Tibial nerve (tissue), 4 donors: ENCODE measurements around the gene GLS. TPM values are rescaled to one million over a fixed set of nuclear protein-coding genes. Genes with fewer than 3 reads are reported as not detected.

Experiments used
- DNase-seq, 2 donors: peaks; one replicate each; pipeline ENCODE4 v3.0.0-alpha.2; 2019; ENCODE audit warnings: low spot score in 2 of 2
- H3K27ac ChIP-seq, 4 donors: fragments of 200-600 bp; sonication (generic) in 3 of 4; one replicate each; pipeline ENCODE4 v1.5.1; 2017 to 2019; ENCODE audit warnings: mild to moderate bottlenecking in 1 of 4
- H3K27me3 ChIP-seq, 2 donors: fragments of 200-600 bp; sonication (generic) in 1 of 2; one replicate each; pipeline versions ENCODE4 v1.5.1 to v1.6.0; 2017 to 2019
- H3K36me3 ChIP-seq, 3 donors: fragments of 200-600 bp; sonication (generic); one replicate each; pipeline ENCODE4 v1.5.1; 2018 to 2019
- H3K4me1 ChIP-seq, 4 donors: fragments of 200-600 bp; sonication (generic) in 3 of 4; one replicate each; pipeline ENCODE4 v1.5.1; 2017 to 2019
- H3K4me3 ChIP-seq, 4 donors: fragments of 200-600 bp; sonication (generic) in 3 of 4; one replicate each; pipeline ENCODE4 v1.5.1; 2017 to 2019; ENCODE audit warnings: mild to moderate bottlenecking in 1 of 4, moderate library complexity in 1 of 4
- H3K9me3 ChIP-seq, 4 donors: fragments of 200-600 bp; sonication (generic) in 3 of 4; one replicate each; pipeline ENCODE4 v1.5.1; 2017 to 2019
- CTCF ChIP-seq, 5 experiments: fragments of 200-600 bp in 3 of 5; fragments of 450-650 bp in 2 of 5; sonication (generic) in 3 of 5; IDR thresholded peaks; one replicate each; pipeline ENCODE4 v1.5.1; 2016 to 2019; ENCODE audit warnings: antibody characterized with exemption in 5 of 5, mild to moderate bottlenecking in 3 of 5, moderate library complexity in 2 of 5
- EP300 ChIP-seq, 2 donors: sonication (generic); formaldehyde crosslinking; IDR thresholded peaks; one replicate each; pipeline ENCODE4 v1.6.1; 2017; ENCODE audit warnings: antibody characterized with exemption in 2 of 2, mild to moderate bottlenecking in 1 of 2
- POLR2A ChIP-seq, 2 donors: fragments of 450-650 bp; IDR thresholded peaks; one replicate each; pipeline ENCODE4 v1.6.1; 2017; ENCODE audit warnings: antibody characterized with exemption in 2 of 2, mild to moderate bottlenecking in 2 of 2, moderate library complexity in 2 of 2
- WGBS, 2 donors: methylation state at CpG; one replicate each; pipeline ENCODE4 v1.1.5; 2018; 5-methylcytosine and 5-hydroxymethylcytosine counted together
- total RNA-seq, 4 donors: library from RNA; depleted of rRNA; stranded (reverse); fragments of >200 nt; gene quantifications; one replicate each; pipeline ENCODE4 v1.1.0, GENCODE V29; 2016

The GLS gene
- total RNA-seq, 4 donors from 2014 or later = 106 to 164 (median 145) TPM

- Histone ChIP-seq H3K27ac (no peak overlapping the region), H3K36me3 (peaks cover 0 to 100% (median 26%) of the 10 kb centered on the region in 3 donors), H3K27me3 (no peaks in the 10 kb centered on the region), H3K4me3 (no peak overlapping the region), H3K9me3 (no peaks in the 10 kb centered on the region), H3K4me1 (peaks cover 0 to 20% (median 0%) of the 10 kb centered on the region in 4 donors)
- DNase-seq = no peak
- 94 to 95% methylated on average over 2 of the region's 2 CpGs for WGBS, 2 donors
- TF ChIP-seq EP300 (IDR thresholded peaks at IDR 0.05) (no peak), POLR2A (IDR thresholded peaks at IDR 0.05) (no peak), CTCF (IDR thresholded peaks at IDR 0.05) (no peak)
Measured at GRCh38 chr2:190976521-190976920, 95.9 kb downstream of the GLS start.

- peaks cover 0 to 20% (median 0%) of the 10 kb centered on the region in 4 donors for H3K4me1 ChIP-seq
- H3K4me3 ChIP-seq = no peak overlapping the region
- DNase-seq = no peak
- peaks cover 0 to 100% (median 25%) of the 10 kb centered on the region in 3 donors for H3K36me3 ChIP-seq
- no peaks in the 10 kb centered on the region for H3K9me3 ChIP-seq
- no peaks in the 10 kb centered on the region for H3K27me3 ChIP-seq
- 93 to 94% methylated on average over 5 of the region's 5 CpGs for WGBS, 2 donors
- TF ChIP-seq EP300 (IDR thresholded peaks at IDR 0.05) (no peak), POLR2A (IDR thresholded peaks at IDR 0.05) (no peak), CTCF (IDR thresholded peaks at IDR 0.05) (no peak)
- H3K27ac ChIP-seq = no peak overlapping the region
Measured at GRCh38 chr2:190977505-190977904, 96.9 kb downstream of the GLS start.

GRCh38 chr2:190978389-190979053 lies 97.9 kb downstream of the GLS start:
- no peaks in the 10 kb centered on the region for H3K27me3 ChIP-seq
- H3K36me3 ChIP-seq = peaks cover 0 to 100% (median 25%) of the 10 kb centered on the region in 3 donors
- no peak for TF ChIP-seq CTCF (IDR thresholded peaks at IDR 0.05)
- TF ChIP-seq EP300 (IDR thresholded peaks at IDR 0.05) = no peak
- TF ChIP-seq POLR2A (IDR thresholded peaks at IDR 0.05) = no peak
- no peaks in the 10 kb centered on the region for H3K9me3 ChIP-seq
- 92 to 94% methylated on average over 17 of the region's 17 CpGs for WGBS, 2 donors
- DNase-seq = no peak
- peaks cover 0 to 20% (median 0%) of the 10 kb centered on the region in 4 donors for H3K4me1 ChIP-seq
- H3K4me3 ChIP-seq = no peak overlapping the region
- no peak overlapping the region for H3K27ac ChIP-seq

GRCh38 chr2:190979906-190980629 lies 99.4 kb downstream of the GLS start:
- TF ChIP-seq EP300 (IDR thresholded peaks at IDR 0.05) (peak in 1 of 2 donors; percentile 31), CTCF (IDR thresholded peaks at IDR 0.05) (no peak)
- H3K27ac ChIP-seq = peak overlapping the region in 3 of 4 donors; percentile 18 to 42 (median 35)
- 42 to 64% methylated on average over 11 to 13 of the region's 14 CpGs for WGBS, 2 donors
- H3K36me3 ChIP-seq = peaks cover 4 to 99% (median 14%) of the 10 kb centered on the region in 3 donors
- peaks cover 0 to 13% (median 0%) of the 10 kb centered on the region in 4 donors for H3K4me1 ChIP-seq
- no peak overlapping the region for H3K4me3 ChIP-seq
- DNase-seq = peak in 1 of 2 donors; percentile 29
- no peaks in the 10 kb centered on the region for H3K9me3 ChIP-seq
- no peaks in the 10 kb centered on the region for H3K27me3 ChIP-seq
